PFSK-1 (cell line): ENCODE data around the gene FANCC.

Experiments
- FOXP2 ChIP-seq: optimal IDR thresholded peaks from 2 replicates; pipeline ENCODE3; 2011; ENCODE audit warnings: borderline replicate concordance, control low read depth, inconsistent platforms; ENCODE audit not compliant: insufficient read depth; ENCODE audit errors: extremely low read length, extremely low read depth
- POLR2AphosphoS5 ChIP-seq: IDR thresholded peaks from 2 replicates; pipeline ENCODE4 v1.6.1; 2012; ENCODE audit warnings: low read depth, mild to moderate bottlenecking, control low read depth, low read length, moderate library complexity
- REST ChIP-seq, 2 experiments: IDR thresholded peaks; 2 replicates each; pipeline versions ENCODE4 v1.6.1 to v1.8.0; 2011 to 2012; ENCODE audit warnings: low read depth in 2 of 2, low read length in 2 of 2, control low read depth in 1 of 2, inconsistent platforms in 1 of 2, mild to moderate bottlenecking in 1 of 2, moderate library complexity in 1 of 2; ENCODE audit not compliant: insufficient read depth in 1 of 2
- SIN3A ChIP-seq: IDR thresholded peaks from 2 replicates; pipeline ENCODE4 v1.6.1; 2012; ENCODE audit warnings: mild to moderate bottlenecking, low read length, moderate library complexity, borderline replicate concordance; ENCODE audit not compliant: insufficient read depth
- TAF1 ChIP-seq: IDR thresholded peaks from 2 replicates; pipeline ENCODE4 v1.6.1; 2012; ENCODE audit warnings: low read length, control low read depth, borderline replicate concordance; ENCODE audit not compliant: insufficient read depth

- TF ChIP-seq TAF1, result no peak
- TF ChIP-seq POLR2AphosphoS5, result no peak
- no peak for TF ChIP-seq SIN3A
- no peak for TF ChIP-seq REST (IDR thresholded peaks at IDR 0.05; ENCODE audit: insufficient read depth in 1 of 2, low read depth in 2 of 2, low read length in 2 of 2)
- TF ChIP-seq FOXP2, result no peak
These were observed 87.5 kb downstream of the FANCC start for GRCh38 chr9:95230046-95230445.
